Gastrocnemius medialis (tissue), 4 donors: ENCODE results near the gene ZBTB21. TPM values are rescaled to one million over a fixed set of nuclear protein-coding genes. Genes with fewer than 3 reads are reported as not detected.

Experiments
- ATAC-seq, 2 donors: fragments of 150-250 bp; one replicate each; pipeline ENCODE4 v1.9.1; 2016
- DNase-seq, 2 donors: peaks; one replicate each; pipeline ENCODE4 v3.0.0-alpha.2; 2019
- H3K27ac ChIP-seq, 4 donors: fragments of 200-600 bp; sonication (generic); 1 replicate in 1 of 4; 2 replicates in 3 of 4; pipeline ENCODE4 v1.5.1; 2016 to 2018; ENCODE audit warnings: mild to moderate bottlenecking in 2 of 4, moderate library complexity in 1 of 4
- H3K27me3 ChIP-seq, 3 donors: fragments of 200-600 bp; sonication (generic) in 2 of 3; 1 replicate in 1 of 3; 2 replicates in 2 of 3; pipeline versions ENCODE4 v1.5.1 to v1.6.0; 2016 to 2019; ENCODE audit warnings: mild to moderate bottlenecking in 1 of 3, moderate library complexity in 1 of 3
- H3K36me3 ChIP-seq, 2 donors: fragments of 200-600 bp; sonication (generic) in 1 of 2; one replicate each; pipeline ENCODE4 v1.5.1; 2017 to 2018
- H3K4me1 ChIP-seq, 2 donors: fragments of 200-600 bp; sonication (generic) in 1 of 2; one replicate each; pipeline ENCODE4 v1.5.1; 2016 to 2017; ENCODE audit warnings: mild to moderate bottlenecking in 2 of 2
- H3K4me3 ChIP-seq, 4 donors: fragments of 200-600 bp; sonication (generic) in 3 of 4; 1 replicate in 1 of 4; 2 replicates in 3 of 4; pipeline ENCODE4 v1.5.1; 2016 to 2019; ENCODE audit warnings: mild to moderate bottlenecking in 2 of 4
- H3K9me3 ChIP-seq, 3 donors: fragments of 200-600 bp; sonication (generic) in 2 of 3; 1 replicate in 1 of 3; 2 replicates in 2 of 3; pipeline ENCODE4 v1.5.1; 2016 to 2019
- POLR2A ChIP-seq, 2 donors: fragments of 450-650 bp; IDR thresholded peaks; one replicate each; pipeline ENCODE4 v1.6.1; 2017; ENCODE audit warnings: antibody characterized with exemption in 2 of 2, mild to moderate bottlenecking in 2 of 2, moderate library complexity in 2 of 2
- in situ Hi-C, 4 donors: fragments of 200-750 bp; cut with MboI; loops; one replicate each; pipeline versions ENCODE4 v1.15.0 to v1.8.0; 2017; ENCODE audit warnings: low sequenced_read_pairs in 4 of 4
- intact Hi-C: fragments of 100-400 bp; cut with DNase I; formaldehyde crosslinking; loops from one replicate; pipeline ENCODE4 v1.15.1; 2023; ENCODE audit warnings: low total_unique reads
- total RNA-seq, 4 donors: library from RNA; depleted of rRNA; stranded (reverse); fragments of >200 nt; gene quantifications; one replicate each; pipeline versions ENCODE4 v1.1.0 to v1.2.3, GENCODE V29; 2016
- TF ChIP-seq, protein P1 (sequence below), 5 experiments: fragments of 450-650 bp in 3 of 5; fragments of 200-600 bp in 2 of 5; sonication (generic) in 2 of 5; IDR thresholded peaks in 4 of 5; conservative IDR thresholded peaks in 1 of 5; 1 replicate in 4 of 5; 2 replicates in 1 of 5; pipeline ENCODE4 v1.5.1; 2016 to 2019; ENCODE audit warnings: antibody characterized with exemption in 5 of 5, mild to moderate bottlenecking in 3 of 5, moderate library complexity in 3 of 5

Gene ZBTB21
- 1 to 10 TPM; 1.9 to 5.0 (median 4.0) TPM for total RNA-seq

DNA sequence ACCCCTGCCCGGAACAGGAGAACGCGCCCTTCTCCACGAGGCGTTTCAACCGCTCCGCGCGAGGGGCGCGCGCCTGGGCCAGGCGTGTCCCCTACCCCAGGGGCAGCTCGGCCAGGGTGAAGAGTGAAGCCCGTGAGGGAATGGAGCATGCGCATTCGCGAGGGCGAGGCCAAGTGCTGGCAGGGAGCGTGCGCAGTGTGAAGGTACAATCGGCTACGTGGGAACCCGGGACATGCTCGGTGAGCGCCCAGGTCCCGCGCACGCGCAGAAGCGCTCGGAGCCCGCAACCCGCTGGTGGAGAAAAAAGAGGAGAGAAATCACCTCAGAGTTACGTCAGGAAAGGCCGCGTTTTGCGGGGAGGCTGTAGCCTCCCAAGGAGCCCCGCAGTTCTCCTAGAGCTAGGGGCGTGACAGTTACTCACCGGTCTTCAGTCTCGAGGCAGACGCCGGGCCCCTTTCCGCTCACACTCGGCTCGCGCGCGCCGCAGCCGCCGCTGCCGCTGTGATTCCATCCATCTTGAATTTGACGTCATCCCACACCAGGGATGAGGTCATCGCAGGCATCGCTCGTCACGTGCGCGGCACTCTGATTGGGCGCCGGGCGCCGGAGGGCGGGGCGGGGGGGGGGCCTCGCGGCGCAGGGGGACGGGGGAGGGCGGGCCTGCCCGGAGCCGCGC lies at the start of gene ZBTB21:
Gene ZBTB21 (minus strand): TSS at position 530 of the 676 bp plus-strand sequence. CDS start 16,265 bp downstream, outside the sequence.
- peak; percentile 92 for ATAC-seq
- in situ Hi-C loops (loop anchor here in 2 of 4 donors (10.0 to 25.0 kb wide), 2 partner anchors 102 to 105 kb away; no protein-coding TSS in a partner anchor), intact Hi-C loops (loop anchor here (1.0 to 5.0 kb wide), 6 partner anchors 56 to 227 kb away; partner anchors contain the start of genes C2CD2 and PRDM15)

DNA sequence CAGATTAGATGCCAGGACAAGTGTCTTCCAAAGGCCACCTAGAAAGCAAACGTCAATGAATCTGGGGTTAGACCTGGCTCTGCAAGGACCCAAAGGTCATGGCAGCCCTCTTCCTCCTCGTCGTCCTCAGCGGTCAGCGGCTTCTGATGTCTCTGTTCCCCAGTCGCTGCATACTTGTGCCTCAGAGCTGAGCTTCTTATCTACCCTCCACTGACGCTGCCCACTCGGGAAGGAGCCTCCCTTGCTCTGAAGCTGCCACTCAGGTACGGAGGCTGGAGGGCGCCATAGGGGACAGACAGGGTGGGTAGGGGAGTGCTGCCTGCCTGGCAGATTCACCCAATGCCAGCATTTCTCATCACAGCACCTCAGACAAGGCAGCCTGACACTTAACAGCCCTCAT lies 49.6 kb upstream of the ZBTB21 start:
- no peak for TF ChIP-seq POLR2A (IDR thresholded peaks at IDR 0.05)
- TF ChIP-seq, protein P1, sequence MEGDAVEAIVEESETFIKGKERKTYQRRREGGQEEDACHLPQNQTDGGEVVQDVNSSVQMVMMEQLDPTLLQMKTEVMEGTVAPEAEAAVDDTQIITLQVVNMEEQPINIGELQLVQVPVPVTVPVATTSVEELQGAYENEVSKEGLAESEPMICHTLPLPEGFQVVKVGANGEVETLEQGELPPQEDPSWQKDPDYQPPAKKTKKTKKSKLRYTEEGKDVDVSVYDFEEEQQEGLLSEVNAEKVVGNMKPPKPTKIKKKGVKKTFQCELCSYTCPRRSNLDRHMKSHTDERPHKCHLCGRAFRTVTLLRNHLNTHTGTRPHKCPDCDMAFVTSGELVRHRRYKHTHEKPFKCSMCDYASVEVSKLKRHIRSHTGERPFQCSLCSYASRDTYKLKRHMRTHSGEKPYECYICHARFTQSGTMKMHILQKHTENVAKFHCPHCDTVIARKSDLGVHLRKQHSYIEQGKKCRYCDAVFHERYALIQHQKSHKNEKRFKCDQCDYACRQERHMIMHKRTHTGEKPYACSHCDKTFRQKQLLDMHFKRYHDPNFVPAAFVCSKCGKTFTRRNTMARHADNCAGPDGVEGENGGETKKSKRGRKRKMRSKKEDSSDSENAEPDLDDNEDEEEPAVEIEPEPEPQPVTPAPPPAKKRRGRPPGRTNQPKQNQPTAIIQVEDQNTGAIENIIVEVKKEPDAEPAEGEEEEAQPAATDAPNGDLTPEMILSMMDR (IDR thresholded peaks at IDR 0.05 in 4 of 5, conservative IDR thresholded peaks at IDR 0.05 in 1 of 5), result no peak
- Histone ChIP-seq H3K4me1 (no peaks in the 10 kb centered on the region), H3K27me3 (no peaks in the 10 kb centered on the region), H3K9me3 (no peaks in the 10 kb centered on the region), H3K27ac (no peak overlapping the region), H3K36me3 (no peaks in the 10 kb centered on the region), H3K4me3 (no peak overlapping the region)
- in situ Hi-C loops, result no loop called here
- ATAC-seq (no peak), DNase-seq (no peak)
- intact Hi-C loops, result no loop called here

More for the DNA sequence above, at the start of gene ZBTB21:
- Histone ChIP-seq H3K27ac (peak within 1 kb of the TSS; percentile 92 to 98 (median 96)), H3K9me3 (no peaks in the 10 kb centered on the region), H3K4me1 (peaks cover 5 to 14% of the 10 kb centered on the region in 2 donors), H3K4me3 (peak within 1 kb of the TSS; percentile 70 to 91 (median 73)), H3K27me3 (no peaks in the 10 kb centered on the region), H3K36me3 (no peaks in the 10 kb centered on the region)
- DNase-seq, result peak; percentile 98 to 99
- TF ChIP-seq, protein P1 (IDR thresholded peaks at IDR 0.05 in 4 of 5, conservative IDR thresholded peaks at IDR 0.05 in 1 of 5), result peak in 2 of 5 experiments; percentile 8 to 16
- peak; percentile 98 for TF ChIP-seq POLR2A (IDR thresholded peaks at IDR 0.05)

DNA sequence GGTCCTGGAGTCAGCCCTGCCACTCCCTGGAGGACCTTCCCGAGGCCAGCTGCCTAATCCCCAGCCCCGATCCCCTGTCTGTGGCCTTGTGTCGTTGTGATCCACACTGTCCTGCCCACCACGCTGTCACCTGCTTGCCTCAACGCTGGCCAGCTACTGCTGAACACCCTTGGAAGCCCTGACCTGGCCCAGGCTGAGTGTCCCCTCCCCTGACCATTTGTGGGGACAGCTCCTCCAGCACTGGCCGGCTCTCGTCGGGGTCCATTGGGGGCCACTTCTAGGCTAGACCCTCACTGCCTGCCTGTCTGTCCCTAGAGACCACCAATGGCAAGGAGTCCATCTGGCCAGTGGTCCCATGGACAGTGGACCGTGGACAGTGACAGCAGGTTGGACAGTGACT lies 49.0 kb upstream of the ZBTB21 start:
- DNase-seq (no peak), ATAC-seq (no peak)
- no peaks in the 10 kb centered on the region for H3K4me1 ChIP-seq
- no peak overlapping the region for H3K4me3 ChIP-seq
- no peaks in the 10 kb centered on the region for H3K27me3 ChIP-seq
- intact Hi-C loops, result no loop called here
- TF ChIP-seq, protein P1 (IDR thresholded peaks at IDR 0.05 in 4 of 5, conservative IDR thresholded peaks at IDR 0.05 in 1 of 5), result no peak
- H3K36me3 ChIP-seq, result no peaks in the 10 kb centered on the region
- in situ Hi-C loops, result no loop called here
- H3K9me3 ChIP-seq, result no peaks in the 10 kb centered on the region
- H3K27ac ChIP-seq, result no peak overlapping the region

DNA sequence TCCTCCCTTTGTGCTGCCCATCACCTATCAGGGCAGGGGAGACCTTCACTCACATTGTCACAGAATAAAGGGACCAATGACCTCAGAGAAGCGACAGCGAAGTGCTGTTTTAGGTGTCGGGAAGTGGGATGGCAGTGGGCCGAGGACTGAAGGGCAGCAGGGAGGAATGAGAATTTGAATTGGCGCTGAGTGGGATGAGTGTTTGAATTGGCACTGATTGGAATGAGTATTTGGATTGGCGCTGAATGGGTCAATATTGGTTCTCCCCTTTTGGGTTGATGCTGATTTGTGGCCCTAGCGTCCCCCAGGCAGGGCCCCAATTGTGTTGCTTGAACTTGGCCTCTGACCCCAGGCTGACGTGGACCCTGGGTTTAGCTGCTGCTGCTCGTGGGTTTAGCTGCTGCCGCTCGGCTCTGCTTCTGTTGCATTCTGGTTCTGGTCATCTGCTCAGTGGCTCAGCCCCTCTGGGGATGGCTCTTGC lies 48.5 kb upstream of the ZBTB21 start:
- H3K27me3 ChIP-seq, result no peaks in the 10 kb centered on the region
- H3K4me3 ChIP-seq, result no peak overlapping the region
- no peak for ATAC-seq
- no peaks in the 10 kb centered on the region for H3K4me1 ChIP-seq
- no peak for TF ChIP-seq POLR2A (IDR thresholded peaks at IDR 0.05)
- TF ChIP-seq, protein P1 (IDR thresholded peaks at IDR 0.05 in 4 of 5, conservative IDR thresholded peaks at IDR 0.05 in 1 of 5), result no peak
- no peaks in the 10 kb centered on the region for H3K36me3 ChIP-seq
- in situ Hi-C loops, result no loop called here
- no peak for DNase-seq
- H3K9me3 ChIP-seq, result no peaks in the 10 kb centered on the region
- intact Hi-C loops, result no loop called here
- peak overlapping the region in 1 of 4 donors; percentile 7 for H3K27ac ChIP-seq
